H9 (cell line): ENCODE results near the gene CTSH. TPM values are rescaled to one million over a fixed set of nuclear protein-coding genes. Genes with fewer than 3 reads are reported as not detected.
A peak's percentile ranks its signal among the peaks of the same experiment; 100 is the strongest.

Experiments
- DNase-seq: peaks from one replicate; pipeline ENCODE4 v3.0.0-alpha.2; 2017
- H2AFZ ChIP-seq: one replicate; pipeline ENCODE4 v1.6.1; 2013; ENCODE audit warnings: mild to moderate bottlenecking, low read length, control low read depth, moderate library complexity
- H2AK5ac ChIP-seq: 2 replicates; pipeline ENCODE4 v1.6.1; 2013; ENCODE audit warnings: low read length, control low read depth, mixed read lengths; ENCODE audit not compliant: insufficient read length
- H2BK120ac ChIP-seq: one replicate; pipeline ENCODE4 v1.6.1; 2013; ENCODE audit warnings: low read depth, mild to moderate bottlenecking, low read length, control low read depth, inconsistent platforms; ENCODE audit not compliant: poor library complexity, severe bottlenecking
- H2BK12ac ChIP-seq: 2 replicates; pipeline ENCODE4 v1.6.1; 2013; ENCODE audit warnings: low read length, control low read depth, mixed read lengths, low read depth; ENCODE audit not compliant: insufficient read length
- H2BK15ac ChIP-seq: 2 replicates; pipeline ENCODE4 v1.6.1; 2013; ENCODE audit warnings: low read depth, low read length, control low read depth
- H2BK20ac ChIP-seq: one replicate; pipeline ENCODE4 v1.6.1; 2013; ENCODE audit warnings: low read depth, mild to moderate bottlenecking, low read length, control low read depth, inconsistent platforms; ENCODE audit not compliant: poor library complexity, severe bottlenecking
- H2BK5ac ChIP-seq: 2 replicates; pipeline ENCODE4 v1.6.1; 2013; ENCODE audit warnings: low read length, control low read depth, mixed read lengths; ENCODE audit not compliant: insufficient read length
- H3K14ac ChIP-seq: 2 replicates; pipeline ENCODE4 v1.6.1; 2013; ENCODE audit warnings: low read length, control low read depth; ENCODE audit not compliant: insufficient read depth
- H3K18ac ChIP-seq: 2 replicates; pipeline ENCODE4 v1.6.1; 2013; ENCODE audit warnings: low read depth, mild to moderate bottlenecking, mixed read lengths, low read length, control low read depth; ENCODE audit not compliant: insufficient read length
- H3K23ac ChIP-seq: 2 replicates; pipeline ENCODE4 v1.6.1; 2013; ENCODE audit warnings: low read length, control low read depth, mixed read lengths, low read depth; ENCODE audit not compliant: insufficient read length
- H3K23me2 ChIP-seq: 2 replicates; pipeline ENCODE4 v1.6.1; 2013; ENCODE audit warnings: low read depth, mild to moderate bottlenecking, mixed read lengths, low read length, control low read depth; ENCODE audit not compliant: insufficient read length, poor library complexity, severe bottlenecking
- H3K27ac ChIP-seq: 2 replicates; pipeline ENCODE4 v1.5.1; 2013; ENCODE audit warnings: low read length, control low read depth, mixed read lengths, low read depth; ENCODE audit not compliant: insufficient read length
- H3K27me3 ChIP-seq: 2 replicates; pipeline ENCODE4 v1.6.1; 2013; ENCODE audit warnings: low read length, control low read depth, inconsistent platforms; ENCODE audit not compliant: insufficient read depth
- H3K4ac ChIP-seq: 2 replicates; pipeline ENCODE4 v1.6.1; 2013; ENCODE audit warnings: low read depth, mild to moderate bottlenecking, control low read depth, inconsistent platforms, low read length, moderate library complexity
- H3K4me1 ChIP-seq: 2 replicates; pipeline ENCODE4 v1.6.1; 2013; ENCODE audit warnings: low read length, control low read depth, inconsistent platforms; ENCODE audit not compliant: insufficient read depth
- H3K4me2 ChIP-seq: 2 replicates; pipeline ENCODE4 v1.6.1; 2013; ENCODE audit warnings: low read length, control low read depth, mixed read lengths; ENCODE audit not compliant: insufficient read length, insufficient read depth
- H3K56ac ChIP-seq: 2 replicates; pipeline ENCODE4 v1.6.1; 2013; ENCODE audit warnings: low read depth, mild to moderate bottlenecking, mixed read lengths, low read length, control low read depth; ENCODE audit not compliant: insufficient read length
- H3K79me1 ChIP-seq: 2 replicates; pipeline ENCODE4 v1.6.1; 2013; ENCODE audit warnings: low read depth, mild to moderate bottlenecking, moderate library complexity, low read length, control low read depth, inconsistent platforms; ENCODE audit not compliant: insufficient read depth, poor library complexity, severe bottlenecking
- H3K79me2 ChIP-seq: 2 replicates; pipeline ENCODE4 v1.6.1; 2013; ENCODE audit warnings: low read length, control low read depth, inconsistent platforms; ENCODE audit not compliant: insufficient read depth
- H3K9ac ChIP-seq: 2 replicates; pipeline ENCODE4 v1.6.1; 2013; ENCODE audit warnings: low read length, control low read depth, mixed read lengths; ENCODE audit not compliant: insufficient read length; ENCODE audit errors: extremely low read depth
- H3K9me3 ChIP-seq: one replicate; pipeline ENCODE4 v1.6.1; 2013; ENCODE audit warnings: low read depth, low read length, inconsistent platforms; ENCODE audit not compliant: control insufficient read depth
- H3T11ph ChIP-seq: one replicate; pipeline ENCODE4 v1.6.1; 2013; ENCODE audit warnings: mild to moderate bottlenecking, low read length, control low read depth, inconsistent platforms
- H4K20me1 ChIP-seq: one replicate; pipeline ENCODE4 v1.6.1; 2013; ENCODE audit not compliant: control insufficient read depth, insufficient read length, insufficient read depth
- H4K5ac ChIP-seq: 2 replicates; pipeline ENCODE4 v1.6.1; 2013; ENCODE audit warnings: low read depth, mild to moderate bottlenecking, mixed read lengths, low read length, control low read depth; ENCODE audit not compliant: insufficient read length
- H4K8ac ChIP-seq: replicated peaks from 2 replicates; pipeline ENCODE4 v1.6.1; 2013; ENCODE audit warnings: low read length, control low read depth, mixed read lengths, low read depth; ENCODE audit not compliant: insufficient read length
- H4K91ac ChIP-seq: 2 replicates; pipeline ENCODE4 v1.6.1; 2013; ENCODE audit warnings: low read depth, mild to moderate bottlenecking, moderate library complexity, mixed read lengths, low read length, control low read depth; ENCODE audit not compliant: insufficient read length
- H3K27ac Mint-ChIP-seq, 3 experiments: 2 replicates in 2 of 3; 3 replicates in 1 of 3; pipeline ENCODE4 v1.8.0; 2020 to 2021; ENCODE audit warnings: mixed read lengths in 3 of 3, mild to moderate bottlenecking in 1 of 3, moderate library complexity in 1 of 3
- H3K27me3 Mint-ChIP-seq: 2 replicates; pipeline ENCODE4 v1.8.0; 2021; ENCODE audit warnings: low read depth, mild to moderate bottlenecking, moderate library complexity, mixed read lengths
- H3K36me3 Mint-ChIP-seq, 3 experiments: 2 replicates in 2 of 3; 3 replicates in 1 of 3; pipeline ENCODE4 v1.8.0; 2020 to 2021; ENCODE audit warnings: low read depth in 3 of 3, mixed read lengths in 3 of 3; ENCODE audit not compliant: insufficient read depth in 1 of 3
- H3K4me1 Mint-ChIP-seq, 2 experiments: 2 replicates each; pipeline ENCODE4 v1.8.0; 2020; ENCODE audit warnings: mixed read lengths in 2 of 2
- H3K4me3 Mint-ChIP-seq, 2 experiments: 2 replicates in 1 of 2; 3 replicates in 1 of 2; pipeline ENCODE4 v1.8.0; 2020 to 2021; ENCODE audit warnings: mild to moderate bottlenecking in 2 of 2, mixed read lengths in 2 of 2, moderate library complexity in 1 of 2
- H3K9me3 Mint-ChIP-seq, 2 experiments: 2 replicates in 1 of 2; 3 replicates in 1 of 2; pipeline ENCODE4 v1.8.0; 2020; ENCODE audit warnings: mild to moderate bottlenecking in 2 of 2, mixed read lengths in 2 of 2, moderate library complexity in 1 of 2
- CTCF ChIP-seq: fragments of 200-600 bp; sonication (generic); conservative IDR thresholded peaks from 3 replicates; pipeline ENCODE4 v1.8.0; 2021; ENCODE audit warnings: antibody characterized with exemption, mild to moderate bottlenecking
- WGBS: extraction: QIAGEN DNeasy Blood & Tissue Kit; methylation state at CpG from one replicate; pipeline ENCODE4 v1.1.7; 2013; ENCODE audit warnings: missing lambda C conversion rate, low lambda C conversion rate, mixed read lengths; ENCODE audit not compliant: insufficient read length; ENCODE audit errors: extremely low coverage; 5-methylcytosine and 5-hydroxymethylcytosine counted together
- total RNA-seq: library from RNA; stranded (reverse); gene quantifications from 2 replicates; pipeline ENCODE4 v1.2.1, GENCODE V29; 2021

Gene CTSH
- total RNA-seq, 1 experiment from 2014 or later = 15.5 TPM

DNA sequence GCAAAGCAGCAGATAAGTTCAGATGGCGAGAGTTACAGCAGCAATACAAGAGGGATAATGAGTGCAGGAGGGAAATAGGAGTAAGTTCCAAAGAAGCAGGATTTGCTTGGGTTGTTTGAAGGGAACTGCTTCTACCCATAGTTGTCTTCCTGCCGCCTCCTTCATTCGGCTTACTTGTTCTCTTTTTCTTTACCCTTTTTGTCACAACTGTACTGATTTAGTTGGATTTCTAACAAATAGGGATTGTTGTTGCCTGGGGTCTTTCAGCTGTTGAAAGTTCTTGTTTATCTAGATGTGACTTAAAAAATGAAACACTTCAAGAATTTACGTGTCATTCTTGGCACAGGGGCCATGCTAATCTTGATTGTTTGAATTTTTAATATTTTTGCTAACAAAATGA is 46.3 kb downstream of the CTSH start:
- WGBS = no CpG with 5 or more reads among the region's 4 CpGs

More for the DNA sequence above, 46.3 kb downstream of the CTSH start:
- no peak for TF ChIP-seq CTCF
- Histone ChIP-seq H4K5ac (no peak overlapping the region), H3T11ph (no peak overlapping the region), H2BK12ac (no peak overlapping the region), H2BK15ac (no peak overlapping the region), H2BK120ac (no peak overlapping the region), H2BK5ac (no peak overlapping the region), H3K56ac (no peak overlapping the region), H3K14ac (no peak overlapping the region), H3K4me1 (no peaks in the 10 kb centered on the region), H3K4ac (no peak overlapping the region), H3K27me3 (no peaks in the 10 kb centered on the region), H4K91ac (no peak overlapping the region), H4K20me1 (no peaks in the 10 kb centered on the region), H3K4me2 (no peak overlapping the region), H4K8ac (no peak overlapping the region), H2BK20ac (no peak overlapping the region), H3K79me1 (peaks cover 5% of the 10 kb centered on the region), H2AK5ac (no peak overlapping the region), H3K9me3 (no peaks in the 10 kb centered on the region), H3K79me2 (no peaks in the 10 kb centered on the region), H3K18ac (no peak overlapping the region), H3K23ac (no peak overlapping the region), H3K27ac (no peak overlapping the region), H3K23me2 (no peaks in the 10 kb centered on the region), H3K9ac (no peak overlapping the region), H2AFZ (no peak overlapping the region)
- Mint-ChIP-seq H3K27me3 (no peaks in the 10 kb centered on the region), H3K4me3 (no peak overlapping the region), H3K36me3 (peaks cover 54 to 99% (median 95%) of the 10 kb centered on the region in 3 experiments), H3K4me1 (no peaks in the 10 kb centered on the region), H3K9me3 (no peaks in the 10 kb centered on the region), H3K27ac (peak overlapping the region in 1 of 3 experiments; percentile 82; a peak in 2 of 7 replicates)
- no peak for DNase-seq
